ENCODE data around the gene ENOSF1. TPM values are rescaled to one million over a fixed set of nuclear protein-coding genes. Genes with fewer than 3 reads are reported as not detected.
A peak's percentile ranks its signal among the peaks of the same experiment; 100 is the strongest.
"Not testable (repeated sequence)": the region's sequence is repeated elsewhere in the genome, so short reads cannot be mapped to it uniquely, and the experiment has no call there.

The ENOSF1 gene
- polyA plus RNA-seq, 1 of the 3 experiments (the other 2 are of a cell fraction) = 23.3 TPM

DNA sequence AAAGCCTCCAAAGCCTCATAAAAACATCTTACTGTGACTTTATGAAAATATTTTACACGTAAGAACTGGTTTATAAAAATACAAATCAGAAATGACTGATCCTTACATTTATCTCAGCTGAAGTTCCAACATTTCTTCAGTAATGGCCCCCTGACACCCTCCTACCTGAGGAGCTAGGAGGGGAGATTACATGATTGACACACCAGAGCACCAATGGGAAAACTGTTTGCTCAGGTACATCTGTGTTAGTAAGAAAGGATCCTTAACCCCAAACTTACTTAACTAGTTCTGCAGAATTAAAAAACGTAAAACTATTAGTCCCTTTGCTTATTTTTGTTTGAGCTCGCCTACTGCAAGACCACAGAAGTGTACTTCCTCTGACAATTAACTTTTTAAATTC, 27.0 kb downstream of the ENOSF1 start:
- Histone ChIP-seq H4K20me1 (ENCODE audit: insufficient read depth) (no peaks in the 10 kb centered on the region), H3K36me3 (replicated peaks in 1 of 2; ENCODE audit: control insufficient read depth in 1 of 2, insufficient read depth in 2 of 2, low read length in 1 of 2) (peaks cover 0 to 9% of the 10 kb centered on the region in 2 experiments), H2AFZ (ENCODE audit: low read depth) (no peak overlapping the region), H3K9me3 (no peaks in the 10 kb centered on the region), H3K9me2 (no peaks in the 10 kb centered on the region), H3K4me2 (no peak overlapping the region), H3K4me3 (ENCODE audit: low read depth in 2 of 2, low read length in 1 of 2) (no peak overlapping the region), H3K4me1 (ENCODE audit: control insufficient read depth in 1 of 2, insufficient read depth in 2 of 2, low read depth in 1 of 2, low read length in 1 of 2) (no peaks in the 10 kb centered on the region; a peak in 1 of 4 replicates), H3K9ac (no peak overlapping the region), H3K27me3 (ENCODE audit: insufficient read depth) (no peaks in the 10 kb centered on the region), H3K27ac (ENCODE audit: low read depth in 2 of 2, low read length in 1 of 2) (no peak overlapping the region), H3F3A (replicated peaks; ENCODE audit: insufficient read depth) (no peaks in the 10 kb centered on the region), H3K79me2 (ENCODE audit: insufficient read depth) (no peaks in the 10 kb centered on the region)
- 95% methylated on average over 3 of the region's 3 CpGs for WGBS (ENCODE audit: low lambda C conversion rate)
- no peak for TF ChIP-seq FOXJ3 (CRISPR knock-in tag; IDR thresholded peaks at IDR 0.05)
- TF ChIP-seq PBX3 (IDR thresholded peaks at IDR 0.05) = 0 out of 2 replicates have a peak, but pooled peaks have one; percentile 13
- TF ChIP-seq IRF3 (IDR thresholded peaks at IDR 0.05; ENCODE audit: low read depth, low read length) = no peak
- no peak for TF ChIP-seq SIN3A (IDR thresholded peaks at IDR 0.05; ENCODE audit: borderline replicate concordance, low read depth, low read length)
- POLR2A ChIA-PET = no interaction called here
- CTCF ChIA-PET = no interaction called here
- DNase-seq = no peak

GRCh38 chr18:683531-683930, 28.9 kb downstream of the ENOSF1 start:
- no peaks in the 10 kb centered on the region for H3K9me2 ChIP-seq
- TF ChIP-seq POLR2AphosphoS5 (IDR thresholded peaks at IDR 0.05; ENCODE audit: low read depth, low read length) (no peak), RAD21 (IDR thresholded peaks at IDR 0.05; ENCODE audit: low read length) (no peak)
- H3K4me2 ChIP-seq = no peak overlapping the region
- H3K4me3 ChIP-seq (ENCODE audit: low read depth in 2 of 2, low read length in 1 of 2) = no peak overlapping the region
- WGBS (ENCODE audit: low lambda C conversion rate) = 74% methylated on average over 5 of the region's 5 CpGs
- CTCF ChIA-PET = interaction anchor here (1.0 to 1.3 kb wide), 2 partner anchors 9 to 156 kb away, joined by 4 read pairs; no protein-coding TSS in a partner anchor
- H3K79me2 ChIP-seq (ENCODE audit: insufficient read depth) = no peaks in the 10 kb centered on the region
- H3K4me1 ChIP-seq (ENCODE audit: control insufficient read depth in 1 of 2, insufficient read depth in 2 of 2, low read depth in 1 of 2, low read length in 1 of 2) = no peaks in the 10 kb centered on the region; a peak in 1 of 4 replicates
- H3K27ac ChIP-seq (ENCODE audit: low read depth in 2 of 2, low read length in 1 of 2) = no peak overlapping the region
- no peak overlapping the region for H2AFZ ChIP-seq (ENCODE audit: low read depth)
- H3K9ac ChIP-seq = no peak overlapping the region
- H3K9me3 ChIP-seq = no peaks in the 10 kb centered on the region
- H3K27me3 ChIP-seq (ENCODE audit: insufficient read depth) = no peaks in the 10 kb centered on the region
- peaks cover 0 to 10% of the 10 kb centered on the region in 2 experiments for H3K36me3 ChIP-seq (replicated peaks in 1 of 2; ENCODE audit: control insufficient read depth in 1 of 2, insufficient read depth in 2 of 2, low read length in 1 of 2)
- H3F3A ChIP-seq (replicated peaks; ENCODE audit: insufficient read depth) = no peaks in the 10 kb centered on the region
- POLR2A ChIA-PET = no interaction called here
- H4K20me1 ChIP-seq (ENCODE audit: insufficient read depth) = no peaks in the 10 kb centered on the region
- DNase-seq = no peak

GRCh38 chr18:682833-683232, 29.6 kb downstream of the ENOSF1 start:
- ChIA-PET POLR2A (no interaction called here), CTCF (interaction anchor here (0.6 to 1.3 kb wide), 3 partner anchors 10 to 148 kb away, joined by 3 to 4 read pairs (median 4); no protein-coding TSS in a partner anchor)
- Histone ChIP-seq H3K4me1 (ENCODE audit: control insufficient read depth in 1 of 2, insufficient read depth in 2 of 2, low read depth in 1 of 2, low read length in 1 of 2) (no peaks in the 10 kb centered on the region), H4K20me1 (ENCODE audit: insufficient read depth) (no peaks in the 10 kb centered on the region), H3K79me2 (ENCODE audit: insufficient read depth) (no peaks in the 10 kb centered on the region), H3K4me3 (ENCODE audit: low read depth in 2 of 2, low read length in 1 of 2) (no peak overlapping the region), H3K9me2 (no peaks in the 10 kb centered on the region), H3K9ac (no peak overlapping the region), H3K27me3 (ENCODE audit: insufficient read depth) (no peaks in the 10 kb centered on the region), H3K27ac (ENCODE audit: low read depth in 2 of 2, low read length in 1 of 2) (no peak overlapping the region), H3K9me3 (no peaks in the 10 kb centered on the region), H2AFZ (ENCODE audit: low read depth) (no peak overlapping the region), H3K36me3 (replicated peaks in 1 of 2; ENCODE audit: control insufficient read depth in 1 of 2, insufficient read depth in 2 of 2, low read length in 1 of 2) (peaks cover 0 to 11% of the 10 kb centered on the region in 2 experiments), H3K4me2 (no peak overlapping the region), H3F3A (replicated peaks; ENCODE audit: insufficient read depth) (no peaks in the 10 kb centered on the region)
- no peak for TF ChIP-seq MXI1 (IDR thresholded peaks at IDR 0.05; ENCODE audit: low read depth, low read length)
- TF ChIP-seq EZH2phosphoT487 (IDR thresholded peaks at IDR 0.05; ENCODE audit: borderline replicate concordance, low read depth) = no peak
- no peak for TF ChIP-seq GATA2 (CRISPR knock-in tag; IDR thresholded peaks at IDR 0.05)
- TF ChIP-seq POLR2AphosphoS5 (IDR thresholded peaks at IDR 0.05; ENCODE audit: low read depth, low read length) = no peak
- no peak for TF ChIP-seq NRF1 (IDR thresholded peaks at IDR 0.05; ENCODE audit: low read depth, low read length)
- no peak for TF ChIP-seq TCF12 (IDR thresholded peaks at IDR 0.05)
- TF ChIP-seq TEAD4 (IDR thresholded peaks at IDR 0.05; ENCODE audit: borderline replicate concordance, insufficient read depth) = no peak
- TF ChIP-seq GABPA (IDR thresholded peaks at IDR 0.05; ENCODE audit: low read depth) = no peak
- TF ChIP-seq SMC3 (IDR thresholded peaks at IDR 0.05; ENCODE audit: low read depth, low read length) = no peak
- no peak for DNase-seq

GRCh38 chr18:682416-682815, 30.0 kb downstream of the ENOSF1 start:
- H3K9me2 ChIP-seq; H3K79me2 ChIP-seq (ENCODE audit: insufficient read depth); DNase-seq; H4K20me1 ChIP-seq (ENCODE audit: insufficient read depth); H2AFZ ChIP-seq (ENCODE audit: low read depth); H3K9me3 ChIP-seq; H3K27ac ChIP-seq (ENCODE audit: low read depth in 2 of 2, low read length in 1 of 2); H3F3A ChIP-seq (replicated peaks; ENCODE audit: insufficient read depth); POLR2A ChIA-PET; H3K27me3 ChIP-seq (ENCODE audit: insufficient read depth); H3K4me3 ChIP-seq (ENCODE audit: low read depth in 2 of 2, low read length in 1 of 2); H3K9ac ChIP-seq; H3K4me1 ChIP-seq (ENCODE audit: control insufficient read depth in 1 of 2, insufficient read depth in 2 of 2, low read depth in 1 of 2, low read length in 1 of 2); H3K4me2 ChIP-seq: not testable (repeated sequence)
- 96% methylated on average over 9 of the region's 9 CpGs for WGBS (ENCODE audit: low lambda C conversion rate)
- H3K36me3 ChIP-seq (replicated peaks in 1 of 2; ENCODE audit: control insufficient read depth in 1 of 2, insufficient read depth in 2 of 2, low read length in 1 of 2) = peaks cover 0 to 15% of the 10 kb centered on the region in 2 experiments
- CTCF ChIA-PET = interaction anchor here (1.3 kb wide), 1 partner anchor 11 kb away, joined by 4 read pairs; no protein-coding TSS in a partner anchor

Measured in SK-N-SH (cell line).